Measurements from ENCODE around the gene GLI3.

GLI3 gene

DNA sequence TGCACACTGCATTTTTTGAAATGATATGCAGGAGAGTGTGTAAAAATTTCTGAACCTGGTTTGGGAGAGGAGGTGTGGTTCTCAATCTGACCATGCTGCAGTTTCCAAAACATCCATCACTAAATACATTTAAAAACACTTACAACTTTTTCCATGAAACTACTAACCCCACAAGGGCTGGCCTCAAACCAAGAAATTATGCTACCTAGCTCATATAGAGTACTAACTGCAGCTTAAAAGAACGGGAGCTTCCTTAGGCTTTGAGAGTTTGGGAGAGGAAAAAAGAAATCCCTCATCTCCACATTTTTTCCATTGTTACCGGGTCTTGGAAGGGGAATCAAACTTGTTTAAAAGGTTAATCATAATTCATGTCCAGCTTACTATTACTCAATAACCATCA is 214.2 kb downstream of the GLI3 start:
- DNase-seq, result no peak

- no peak for DNase-seq
Measured at GRCh38 chr7:42022056-42022455, 215.0 kb downstream of the GLI3 start.

GRCh38 chr7:42021631-42022030 is 215.4 kb downstream of the GLI3 start:
- no peak for DNase-seq

- DNase-seq, result no peak
Measured at GRCh38 chr7:42020061-42020460, 216.9 kb downstream of the GLI3 start.

- DNase-seq, result no peak
Measured at GRCh38 chr7:42017349-42017986, 219.5 kb downstream of the GLI3 start.

GRCh38 chr7:42016517-42016916 is 220.5 kb downstream of the GLI3 start:
- no peak for DNase-seq

- DNase-seq, result peak; percentile 75
Measured at GRCh38 chr7:42014625-42015618, 222.1 kb downstream of the GLI3 start.

DNA sequence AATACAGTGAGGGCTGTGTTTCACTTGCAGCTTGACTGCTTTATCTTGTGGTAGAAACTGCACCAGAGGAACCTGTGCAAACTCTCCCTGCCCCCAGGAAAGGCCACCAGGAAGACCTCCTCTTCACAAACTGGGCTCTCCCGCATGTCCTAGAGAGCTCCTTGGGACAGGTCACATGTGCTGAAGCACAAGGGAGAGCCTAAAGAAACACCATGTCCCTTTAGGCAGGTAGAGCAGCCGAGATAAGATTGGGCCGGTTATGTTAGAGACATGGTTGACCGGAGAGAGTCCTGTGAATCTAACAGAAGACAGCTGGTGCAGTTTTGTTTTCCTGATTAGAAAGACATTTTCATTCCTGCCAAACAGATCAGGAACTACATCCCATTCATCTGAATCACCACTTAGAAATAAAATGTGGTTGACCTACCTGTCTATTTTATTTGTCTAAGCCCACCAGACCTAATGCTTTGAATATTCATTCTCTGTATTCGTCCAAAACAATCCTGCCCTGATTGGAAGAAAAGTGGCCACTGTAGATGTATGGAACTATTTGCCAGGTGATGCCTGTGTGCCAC is 224.1 kb downstream of the GLI3 start:
- DNase-seq, result no peak

DNA sequence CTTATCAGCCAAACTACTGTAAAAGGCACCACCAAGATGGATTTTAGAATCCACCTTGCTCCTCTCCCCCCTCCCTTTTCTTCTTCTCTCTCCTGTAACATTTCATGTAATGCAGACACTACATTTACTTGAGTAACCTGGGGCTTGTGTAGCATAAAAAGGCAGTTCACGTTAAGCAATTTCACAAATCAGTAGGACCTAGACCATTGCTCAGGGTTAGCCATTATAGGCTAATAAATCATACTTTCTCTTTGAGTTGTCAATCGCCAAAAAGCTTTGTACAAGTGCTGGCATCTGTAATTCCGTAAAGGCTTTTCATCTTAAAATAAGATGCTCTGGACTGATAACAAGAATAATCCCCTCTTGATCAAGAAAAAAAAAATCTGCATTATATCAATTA is 224.7 kb downstream of the GLI3 start:
- DNase-seq, result no peak

DNA sequence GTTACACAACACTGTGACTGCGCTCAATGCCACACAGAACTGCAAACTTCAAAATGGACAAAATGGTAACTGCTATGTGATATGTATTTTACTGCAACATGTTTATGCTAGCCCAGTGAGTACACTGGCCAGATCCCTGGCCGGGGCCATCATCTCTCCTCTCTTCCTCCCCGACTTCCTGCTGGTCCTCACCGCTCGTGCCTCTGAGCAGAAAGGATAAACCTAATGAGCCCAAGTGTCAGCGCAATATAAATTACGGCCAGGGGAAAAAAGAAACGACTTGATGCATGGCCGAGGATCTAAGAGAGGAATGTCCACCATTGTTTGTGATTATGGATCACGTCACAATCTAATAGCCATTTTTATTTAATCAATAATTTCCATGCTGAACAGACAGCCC is 225.2 kb downstream of the GLI3 start:
- DNase-seq, result no peak

GRCh38 chr7:42010751-42011150 is 226.3 kb downstream of the GLI3 start:
- no peak for DNase-seq

GRCh38 chr7:42006801-42007513 is 230.1 kb downstream of the GLI3 start:
- no peak for DNase-seq

- DNase-seq, result peak; percentile 31
Measured at GRCh38 chr7:42002654-42003053, 234.4 kb downstream of the GLI3 start.

GRCh38 chr7:41999736-42000283 is 237.2 kb downstream of the GLI3 start:
- no peak for DNase-seq

DNA sequence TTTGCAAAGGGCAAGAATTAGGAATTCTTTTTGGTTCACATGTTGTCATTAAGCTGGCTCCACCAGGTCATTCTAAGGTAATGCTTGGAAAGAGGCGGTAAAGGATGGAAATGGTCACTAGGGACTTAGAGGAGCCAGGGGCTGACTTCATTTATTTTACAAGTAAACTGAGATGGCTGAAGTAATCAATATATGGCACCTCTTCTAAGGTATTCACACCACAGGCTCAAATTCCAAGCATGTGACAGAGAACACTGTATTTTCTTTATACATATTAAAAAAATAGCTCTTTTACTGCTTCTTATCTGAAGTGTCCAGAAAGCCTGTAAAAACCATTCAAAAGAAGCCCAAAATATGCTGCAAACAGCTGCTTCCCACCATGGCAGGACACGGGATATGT is 239.0 kb downstream of the GLI3 start:
- no peak for DNase-seq

- no peak for DNase-seq
Measured at GRCh38 chr7:41997151-41997550, 239.9 kb downstream of the GLI3 start.

DNA sequence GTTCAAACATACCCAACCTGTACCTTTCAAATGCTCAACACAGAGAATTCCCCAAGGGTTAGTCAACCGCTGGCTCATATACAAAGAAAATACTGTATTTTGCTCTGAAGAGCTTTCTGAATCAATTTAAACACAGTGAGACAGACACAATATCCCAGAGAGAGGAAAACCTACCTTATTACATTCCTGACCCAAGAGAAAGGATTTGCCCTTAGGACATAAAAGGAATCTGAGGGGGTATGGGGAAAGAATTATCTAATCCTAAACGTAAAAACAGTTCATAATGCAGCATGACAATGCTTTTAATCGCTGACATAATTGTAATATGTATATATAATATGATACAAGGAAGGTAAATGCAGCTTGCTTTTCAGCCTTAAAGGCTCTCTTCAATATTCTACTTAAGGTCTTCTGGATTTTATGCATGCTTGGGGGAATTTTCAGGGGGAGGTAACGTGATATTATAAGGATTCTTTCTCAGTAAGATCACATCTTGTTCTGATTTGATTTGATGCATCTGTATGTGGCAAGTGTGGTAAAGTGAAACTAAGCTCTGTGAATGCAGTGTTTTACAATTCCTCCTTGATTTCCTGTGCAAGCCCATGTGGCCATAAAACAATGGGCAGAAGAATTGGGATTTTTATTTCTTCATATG is 240.5 kb downstream of the GLI3 start:
- DNase-seq, result no peak

- DNase-seq, result no peak
Measured at GRCh38 chr7:41995632-41996271, 241.3 kb downstream of the GLI3 start.

- DNase-seq, result no peak
Measured at GRCh38 chr7:41994746-41995110, 242.3 kb downstream of the GLI3 start.

DNA sequence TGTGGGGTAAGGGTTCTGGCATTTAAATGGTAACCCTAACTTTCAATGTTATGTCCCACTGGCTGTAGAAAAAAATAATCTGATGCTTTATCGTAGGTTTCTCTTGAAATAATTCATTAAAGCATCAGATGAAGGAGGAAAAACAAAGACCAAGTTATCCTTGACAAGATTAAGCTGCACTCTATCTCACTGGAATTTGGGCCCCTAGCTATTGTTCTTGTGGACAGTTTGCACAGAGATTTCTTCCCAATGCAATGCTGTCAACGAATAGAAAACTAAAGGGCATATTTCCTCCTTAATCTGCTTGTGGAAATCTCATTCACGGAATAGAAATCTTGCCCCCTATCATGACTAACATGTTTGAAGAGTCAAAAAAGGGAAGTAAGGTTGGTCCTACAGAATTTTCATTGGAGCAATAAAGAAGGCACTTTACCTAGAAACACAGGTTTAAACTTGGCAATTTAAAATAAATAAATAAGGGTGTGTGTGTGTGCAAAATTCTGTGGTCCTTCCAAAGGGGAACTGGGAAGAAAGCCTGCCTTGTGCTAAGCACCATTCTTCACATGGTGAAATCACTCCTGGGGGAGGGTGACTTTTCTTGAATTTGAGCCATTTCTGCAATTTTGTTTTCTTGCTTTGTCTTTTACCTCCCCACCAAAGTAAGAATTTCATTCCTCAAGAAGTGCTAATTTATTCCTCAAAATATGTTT is 242.8 kb downstream of the GLI3 start:
- no peak for DNase-seq

Measured in NCI-H82 (cell line).